DMS153 (cell line): Measurements from ENCODE around the gene OR2AG2.
"Not testable (repeated sequence)": the region's sequence is repeated elsewhere in the genome, so short reads cannot be mapped to it uniquely, and the experiment has no call there.

ENCODE experiments used
- DNase-seq: peaks from one replicate; lab custom pipeline; 2025; lab: John Stamatoyannopoulos, UW

The OR2AG2 gene

GRCh38 chr11:6771926-6772893 lies at the start of gene OR2AG2:
Gene OR2AG2, minus strand, starts transcription at chr11:6771976. Its CDS starts 3,019 bp downstream, at chr11:6768957.
- DNase-seq: no peak

- DNase-seq: no peak
Observed at GRCh38 chr11:6818967-6819366, 47.2 kb upstream of the OR2AG2 start.

- no peak for DNase-seq
Observed at GRCh38 chr11:6817694-6818093, 45.9 kb upstream of the OR2AG2 start.

- no peak for DNase-seq
Observed at GRCh38 chr11:6813656-6814055, 41.9 kb upstream of the OR2AG2 start.

GRCh38 chr11:6812390-6813005 lies 40.7 kb upstream of the OR2AG2 start:
- peak; percentile 33 for DNase-seq

- not testable (repeated sequence) for DNase-seq
Observed at GRCh38 chr11:6801075-6801474, 29.3 kb upstream of the OR2AG2 start.

- no peak for DNase-seq
Observed at GRCh38 chr11:6799402-6799801, 27.6 kb upstream of the OR2AG2 start, which contains the start of gene OR6A2. Gene OR6A2, minus strand, starts transcription at chr11:6799689. Its CDS starts 3,981 bp downstream, at chr11:6795708.

- DNase-seq: no peak
Observed at GRCh38 chr11:6794639-6795038, 22.9 kb upstream of the OR2AG2 start.

- DNase-seq: no peak
Observed at GRCh38 chr11:6790546-6790945, 18.8 kb upstream of the OR2AG2 start.

- DNase-seq: no peak
Observed at GRCh38 chr11:6782720-6783119, 10.9 kb upstream of the OR2AG2 start, which contains the start of gene OR2AG1. Gene OR2AG1, plus strand, starts transcription at chr11:6783020. Its CDS starts 2,018 bp downstream, at chr11:6785038.

- DNase-seq: no peak
Observed at GRCh38 chr11:6780829-6781228, 9.1 kb upstream of the OR2AG2 start.

GRCh38 chr11:6778518-6778917 lies 6.7 kb upstream of the OR2AG2 start:
- DNase-seq: no peak

- peak; percentile 24 for DNase-seq
Observed at GRCh38 chr11:6757373-6757967, 14.3 kb downstream of the OR2AG2 start.

GRCh38 chr11:6755953-6756347 lies 15.8 kb downstream of the OR2AG2 start:
- DNase-seq: no peak

- no peak for DNase-seq
Observed at GRCh38 chr11:6755303-6755952, 16.3 kb downstream of the OR2AG2 start.

GRCh38 chr11:6747097-6747668 lies 24.6 kb downstream of the OR2AG2 start:
- DNase-seq: no peak

GRCh38 chr11:6746626-6747025 lies 25.1 kb downstream of the OR2AG2 start:
- no peak for DNase-seq

GRCh38 chr11:6746086-6746618 lies 25.6 kb downstream of the OR2AG2 start:
- DNase-seq: no peak

GRCh38 chr11:6745465-6746015 lies 26.2 kb downstream of the OR2AG2 start:
- no peak for DNase-seq

GRCh38 chr11:6745018-6745417 lies 26.8 kb downstream of the OR2AG2 start:
- DNase-seq: no peak

- no peak for DNase-seq
Observed at GRCh38 chr11:6742260-6742659, 29.5 kb downstream of the OR2AG2 start.
